Measurements from ENCODE around the gene SNTB2. TPM values are rescaled to one million over a fixed set of nuclear protein-coding genes. Genes with fewer than 3 reads are reported as not detected.
"Not testable (repeated sequence)": the region's sequence is repeated elsewhere in the genome, so short reads cannot be mapped to it uniquely, and the experiment has no call there.

SNTB2 gene
- polyA plus RNA-seq, 4 donors = 1.9 to 7.2 (median 5.3) TPM

GRCh38 chr16:69250081-69250480 lies 63.1 kb downstream of the SNTB2 start:
- no peak for DNase-seq
- H3K9me3 ChIP-seq (ENCODE audit: control insufficient read depth in 2 of 2, insufficient read depth in 1 of 2, low read depth in 1 of 2, low read length in 1 of 2) = no peaks in the 10 kb centered on the region

DNA sequence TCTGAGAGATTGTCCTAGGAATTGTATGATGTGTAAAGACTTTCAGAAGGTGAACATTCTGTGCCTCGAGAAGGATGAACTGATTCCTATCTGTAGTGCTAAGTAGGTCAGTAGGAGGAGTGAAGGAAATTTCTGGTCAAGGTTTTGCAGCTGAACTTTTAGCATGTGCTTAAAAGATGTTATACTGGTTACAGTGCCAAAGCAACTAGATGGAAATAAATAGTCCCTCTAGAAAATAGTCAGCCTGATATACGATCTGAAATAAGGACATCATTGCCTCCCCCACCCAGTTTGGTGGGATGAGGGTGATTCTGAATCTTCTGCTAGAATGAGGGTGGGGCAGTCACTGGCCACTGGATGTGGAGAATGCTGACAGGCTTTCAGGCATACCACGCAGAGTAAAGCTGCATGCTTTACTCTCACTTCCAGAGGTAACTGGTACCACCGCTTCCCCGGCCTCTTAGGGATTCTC lies 66.9 kb downstream of the SNTB2 start:
- WGBS, 3 donors = 63 to 77% (median 64%) methylated on average over 5 of the region's 5 CpGs
- Histone ChIP-seq H3K4me3 (ENCODE audit: low read depth in 1 of 3, low read length in 3 of 3) (no peak overlapping the region), H3K4me1 (ENCODE audit: control insufficient read depth in 3 of 3, insufficient read depth in 2 of 3, low read depth in 1 of 3, low read length in 2 of 3) (peaks cover 0 to 3% (median 0%) of the 10 kb centered on the region in 3 donors), H3K27ac (ENCODE audit: low read depth in 1 of 3, low read length in 2 of 3) (peak overlapping the region in 1 of 3 donors; percentile 72), H3K9me3 (ENCODE audit: control insufficient read depth in 2 of 2, insufficient read depth in 1 of 2, low read depth in 1 of 2, low read length in 1 of 2) (no peaks in the 10 kb centered on the region), H3K36me3 (ENCODE audit: control insufficient read depth in 3 of 3, insufficient read depth in 2 of 3, low read depth in 1 of 3, low read length in 3 of 3) (peaks cover 0 to 4% (median 3%) of the 10 kb centered on the region in 3 donors), H3K27me3 (ENCODE audit: control insufficient read depth in 3 of 3, insufficient read depth in 3 of 3, low read length in 3 of 3) (no peaks in the 10 kb centered on the region)
- no peak for FAIRE-seq
- DNase-seq = peak in 1 of 2 donors; percentile 9

More at GRCh38 chr16:69250081-69250480, 63.1 kb downstream of the SNTB2 start:
- 86 to 97% (median 91%) methylated on average over 3 of the region's 3 CpGs for WGBS, 3 donors
- peaks cover 3 to 10% (median 4%) of the 10 kb centered on the region in 3 donors for H3K36me3 ChIP-seq (ENCODE audit: control insufficient read depth in 3 of 3, insufficient read depth in 2 of 3, low read depth in 1 of 3, low read length in 3 of 3)
- H3K27ac ChIP-seq (ENCODE audit: low read depth in 1 of 3, low read length in 2 of 3) = no peak overlapping the region
- no peak for FAIRE-seq
- no peak overlapping the region for H3K4me3 ChIP-seq (ENCODE audit: low read depth in 1 of 3, low read length in 3 of 3)
- H3K27me3 ChIP-seq (ENCODE audit: control insufficient read depth in 3 of 3, insufficient read depth in 3 of 3, low read length in 3 of 3) = no peaks in the 10 kb centered on the region
- peaks cover 0 to 3% (median 0%) of the 10 kb centered on the region in 3 donors for H3K4me1 ChIP-seq (ENCODE audit: control insufficient read depth in 3 of 3, insufficient read depth in 2 of 3, low read depth in 1 of 3, low read length in 2 of 3)

DNA sequence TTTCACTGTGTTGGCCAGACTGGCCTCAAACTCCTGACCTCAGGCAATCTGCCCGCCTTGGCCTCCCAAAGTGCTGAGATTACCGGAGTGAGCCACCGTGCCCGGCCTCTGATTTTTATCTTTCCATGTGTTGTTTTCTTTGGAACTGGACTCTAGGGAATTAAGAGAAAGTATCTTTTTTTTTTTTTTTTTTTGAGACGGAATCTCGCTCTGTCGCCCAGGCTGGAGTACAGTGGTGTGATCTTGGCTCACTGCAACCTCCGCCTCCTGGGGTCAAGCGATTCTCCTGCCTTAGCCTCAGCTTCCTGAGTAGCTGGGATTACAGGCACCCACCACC lies 72.4 kb downstream of the SNTB2 start:
- not testable (repeated sequence) for H3K4me3 ChIP-seq (ENCODE audit: low read depth in 1 of 3, low read length in 3 of 3); H3K36me3 ChIP-seq (ENCODE audit: control insufficient read depth in 3 of 3, insufficient read depth in 2 of 3, low read depth in 1 of 3, low read length in 3 of 3); H3K9me3 ChIP-seq (ENCODE audit: control insufficient read depth in 2 of 2, insufficient read depth in 1 of 2, low read depth in 1 of 2, low read length in 1 of 2); H3K27ac ChIP-seq (ENCODE audit: low read depth in 1 of 3, low read length in 2 of 3); DNase-seq; H3K4me1 ChIP-seq (ENCODE audit: control insufficient read depth in 3 of 3, insufficient read depth in 2 of 3, low read depth in 1 of 3, low read length in 2 of 3); FAIRE-seq; H3K27me3 ChIP-seq (ENCODE audit: control insufficient read depth in 3 of 3, insufficient read depth in 3 of 3, low read length in 3 of 3)
- 94 to 96% (median 95%) methylated on average over 7 to 9 of the region's 9 CpGs for WGBS, 3 donors

GRCh38 chr16:69260019-69260418 lies 73.1 kb downstream of the SNTB2 start:
- FAIRE-seq (no peak), DNase-seq (no peak)
- no peak overlapping the region for H3K4me3 ChIP-seq (ENCODE audit: low read depth in 1 of 3, low read length in 3 of 3)
- no peak overlapping the region for H3K27ac ChIP-seq (ENCODE audit: low read depth in 1 of 3, low read length in 2 of 3)
- H3K4me1 ChIP-seq (ENCODE audit: control insufficient read depth in 3 of 3, insufficient read depth in 2 of 3, low read depth in 1 of 3, low read length in 2 of 3) = no peaks in the 10 kb centered on the region
- 85 to 90% (median 88%) methylated on average over 4 of the region's 4 CpGs for WGBS, 3 donors
- H3K36me3 ChIP-seq (ENCODE audit: control insufficient read depth in 3 of 3, insufficient read depth in 2 of 3, low read depth in 1 of 3, low read length in 3 of 3) = peaks cover 0 to 7% (median 2%) of the 10 kb centered on the region in 3 donors
- no peaks in the 10 kb centered on the region for H3K9me3 ChIP-seq (ENCODE audit: control insufficient read depth in 2 of 2, insufficient read depth in 1 of 2, low read depth in 1 of 2, low read length in 1 of 2)
- no peaks in the 10 kb centered on the region for H3K27me3 ChIP-seq (ENCODE audit: control insufficient read depth in 3 of 3, insufficient read depth in 3 of 3, low read length in 3 of 3)

- Histone ChIP-seq H3K36me3 (ENCODE audit: control insufficient read depth in 3 of 3, insufficient read depth in 2 of 3, low read depth in 1 of 3, low read length in 3 of 3) (peaks cover 0 to 7% (median 2%) of the 10 kb centered on the region in 3 donors), H3K27me3 (ENCODE audit: control insufficient read depth in 3 of 3, insufficient read depth in 3 of 3, low read length in 3 of 3) (no peaks in the 10 kb centered on the region), H3K4me1 (ENCODE audit: control insufficient read depth in 3 of 3, insufficient read depth in 2 of 3, low read depth in 1 of 3, low read length in 2 of 3) (no peaks in the 10 kb centered on the region), H3K4me3 (ENCODE audit: low read depth in 1 of 3, low read length in 3 of 3) (no peak overlapping the region), H3K27ac (ENCODE audit: low read depth in 1 of 3, low read length in 2 of 3) (no peak overlapping the region), H3K9me3 (ENCODE audit: control insufficient read depth in 2 of 2, insufficient read depth in 1 of 2, low read depth in 1 of 2, low read length in 1 of 2) (no peaks in the 10 kb centered on the region)
- no peak for FAIRE-seq
- no peak for DNase-seq
- WGBS, 3 donors = 89 to 94% (median 93%) methylated on average over 3 of the region's 3 CpGs
These were observed 73.5 kb downstream of the SNTB2 start for GRCh38 chr16:69260506-69260905.

DNA sequence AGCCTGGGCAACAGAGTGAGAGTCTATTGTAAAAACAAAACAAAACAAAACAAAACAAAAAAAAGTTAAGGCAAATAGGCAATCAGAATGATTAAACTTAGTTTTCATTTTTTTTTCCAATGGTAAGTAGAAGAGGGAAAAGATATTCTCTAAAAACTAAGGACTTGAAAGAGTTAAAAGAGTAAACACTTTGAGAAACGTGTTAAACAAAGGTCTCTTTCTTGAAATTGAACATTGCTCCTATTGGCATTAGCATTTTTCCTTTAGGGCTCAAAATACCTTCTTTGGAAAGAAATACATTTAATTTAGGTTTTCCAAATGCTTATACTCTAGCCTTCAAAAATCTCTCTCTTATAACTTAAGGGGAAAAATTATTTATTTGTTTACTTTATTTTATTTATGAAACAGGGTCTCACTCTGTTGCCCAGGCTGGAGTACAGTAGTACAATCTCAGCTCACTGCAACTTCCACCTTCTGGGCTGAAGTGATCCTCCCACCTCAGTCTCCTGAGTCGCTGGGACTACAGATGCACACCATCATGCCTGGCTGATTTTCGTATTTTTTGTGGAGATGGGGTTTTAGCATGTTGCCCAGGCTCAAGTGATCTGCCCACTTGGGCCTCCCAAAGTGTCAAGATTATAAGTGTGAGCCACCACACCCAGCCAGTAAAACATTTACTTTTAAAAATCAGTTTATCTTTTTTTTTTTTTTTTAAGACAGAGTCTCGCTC lies 79.5 kb downstream of the SNTB2 start:
- Histone ChIP-seq H3K4me3 (ENCODE audit: low read depth in 1 of 3, low read length in 3 of 3) (no peak overlapping the region), H3K4me1 (ENCODE audit: control insufficient read depth in 3 of 3, insufficient read depth in 2 of 3, low read depth in 1 of 3, low read length in 2 of 3) (no peaks in the 10 kb centered on the region), H3K9me3 (ENCODE audit: control insufficient read depth in 2 of 2, insufficient read depth in 1 of 2, low read depth in 1 of 2, low read length in 1 of 2) (no peaks in the 10 kb centered on the region), H3K36me3 (ENCODE audit: control insufficient read depth in 3 of 3, insufficient read depth in 2 of 3, low read depth in 1 of 3, low read length in 3 of 3) (peaks cover 2 to 6% (median 2%) of the 10 kb centered on the region in 3 donors), H3K27me3 (ENCODE audit: control insufficient read depth in 3 of 3, insufficient read depth in 3 of 3, low read length in 3 of 3) (no peaks in the 10 kb centered on the region), H3K27ac (ENCODE audit: low read depth in 1 of 3, low read length in 2 of 3) (no peak overlapping the region)
- WGBS, 3 donors = 60 to 74% (median 74%) methylated on average over 4 of the region's 4 CpGs
- FAIRE-seq (no peak), DNase-seq (no peak)

DNA sequence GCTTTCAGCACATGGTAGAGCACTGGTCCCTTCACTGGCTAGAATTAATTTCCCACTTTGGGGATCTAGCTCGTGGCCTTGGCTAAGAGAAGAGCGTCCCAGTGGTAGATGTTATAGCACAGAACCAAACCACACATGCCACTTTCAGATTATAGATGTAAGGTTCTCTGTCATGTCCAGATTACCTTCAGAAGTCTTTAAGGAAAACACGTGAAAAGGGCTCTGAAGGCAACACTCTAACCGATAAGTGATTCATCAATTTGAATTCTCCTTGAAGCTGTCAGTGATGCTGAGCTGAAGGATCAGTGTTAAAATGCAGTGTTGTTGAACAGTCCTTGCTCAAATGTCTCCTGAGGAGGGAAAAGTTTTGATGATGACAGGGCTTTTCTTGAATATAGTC lies 80.7 kb downstream of the SNTB2 start:
- Histone ChIP-seq H3K27ac (ENCODE audit: low read depth in 1 of 3, low read length in 2 of 3) (no peak overlapping the region), H3K36me3 (ENCODE audit: control insufficient read depth in 3 of 3, insufficient read depth in 2 of 3, low read depth in 1 of 3, low read length in 3 of 3) (peaks cover 0 to 9% (median 4%) of the 10 kb centered on the region in 3 donors), H3K9me3 (ENCODE audit: control insufficient read depth in 2 of 2, insufficient read depth in 1 of 2, low read depth in 1 of 2, low read length in 1 of 2) (no peaks in the 10 kb centered on the region), H3K4me1 (ENCODE audit: control insufficient read depth in 3 of 3, insufficient read depth in 2 of 3, low read depth in 1 of 3, low read length in 2 of 3) (no peaks in the 10 kb centered on the region), H3K27me3 (ENCODE audit: control insufficient read depth in 3 of 3, insufficient read depth in 3 of 3, low read length in 3 of 3) (no peaks in the 10 kb centered on the region), H3K4me3 (ENCODE audit: low read depth in 1 of 3, low read length in 3 of 3) (no peak overlapping the region)
- WGBS, 3 donors = 93 to 97% (median 96%) methylated on average over 4 of the region's 4 CpGs
- FAIRE-seq (no peak), DNase-seq (no peak)

DNA sequence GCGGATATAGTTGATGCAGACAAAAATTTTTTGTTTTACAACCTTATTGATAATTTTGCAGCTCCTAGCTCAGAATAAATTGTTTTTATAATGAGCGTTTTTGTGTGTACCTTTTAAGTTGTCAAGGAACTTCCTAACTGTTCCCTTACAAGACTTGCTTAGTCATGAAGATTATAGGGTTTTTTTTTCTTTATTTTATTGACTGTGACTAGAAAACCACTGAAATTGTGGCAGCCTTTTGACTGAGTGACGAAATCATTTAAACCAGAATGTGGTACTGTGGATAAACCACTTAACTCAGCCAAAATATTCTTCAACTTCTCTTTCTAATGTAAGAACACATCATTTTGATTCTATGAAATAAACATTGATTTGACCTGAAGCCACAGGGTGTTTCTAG lies 83.4 kb downstream of the SNTB2 start:
- FAIRE-seq (no peak), DNase-seq (no peak)
- Histone ChIP-seq H3K9me3 (ENCODE audit: control insufficient read depth in 2 of 2, insufficient read depth in 1 of 2, low read depth in 1 of 2, low read length in 1 of 2) (no peaks in the 10 kb centered on the region), H3K4me1 (ENCODE audit: control insufficient read depth in 3 of 3, insufficient read depth in 2 of 3, low read depth in 1 of 3, low read length in 2 of 3) (no peaks in the 10 kb centered on the region), H3K4me3 (ENCODE audit: low read depth in 1 of 3, low read length in 3 of 3) (no peak overlapping the region), H3K27ac (ENCODE audit: low read depth in 1 of 3, low read length in 2 of 3) (no peak overlapping the region), H3K36me3 (ENCODE audit: control insufficient read depth in 3 of 3, insufficient read depth in 2 of 3, low read depth in 1 of 3, low read length in 3 of 3) (peaks cover 0 to 5% (median 5%) of the 10 kb centered on the region in 3 donors), H3K27me3 (ENCODE audit: control insufficient read depth in 3 of 3, insufficient read depth in 3 of 3, low read length in 3 of 3) (no peaks in the 10 kb centered on the region)
- 82 to 90% (median 85%) methylated on average over 3 of the region's 3 CpGs for WGBS, 3 donors

GRCh38 chr16:69270831-69271230 lies 83.9 kb downstream of the SNTB2 start:
- WGBS, 3 donors = 89 to 97% (median 94%) methylated on average over 2 of the region's 2 CpGs
- peaks cover 0 to 5% (median 5%) of the 10 kb centered on the region in 3 donors for H3K36me3 ChIP-seq (ENCODE audit: control insufficient read depth in 3 of 3, insufficient read depth in 2 of 3, low read depth in 1 of 3, low read length in 3 of 3)
- H3K4me1 ChIP-seq (ENCODE audit: control insufficient read depth in 3 of 3, insufficient read depth in 2 of 3, low read depth in 1 of 3, low read length in 2 of 3) = no peaks in the 10 kb centered on the region
- H3K4me3 ChIP-seq (ENCODE audit: low read depth in 1 of 3, low read length in 3 of 3) = no peak overlapping the region
- no peak for DNase-seq
- no peak for FAIRE-seq
- no peaks in the 10 kb centered on the region for H3K27me3 ChIP-seq (ENCODE audit: control insufficient read depth in 3 of 3, insufficient read depth in 3 of 3, low read length in 3 of 3)
- H3K9me3 ChIP-seq (ENCODE audit: control insufficient read depth in 2 of 2, insufficient read depth in 1 of 2, low read depth in 1 of 2, low read length in 1 of 2) = no peaks in the 10 kb centered on the region
- H3K27ac ChIP-seq (ENCODE audit: low read depth in 1 of 3, low read length in 2 of 3) = no peak overlapping the region

All from small intestine (tissue), 7 donors.